ENCODE results near the gene KAZN. TPM values are rescaled to one million over a fixed set of nuclear protein-coding genes. Genes with fewer than 3 reads are reported as not detected.

KAZN gene
- polyA plus RNA-seq, 1 of the 3 experiments (the other 2 are of a cell fraction) = 6.8 TPM

DNA sequence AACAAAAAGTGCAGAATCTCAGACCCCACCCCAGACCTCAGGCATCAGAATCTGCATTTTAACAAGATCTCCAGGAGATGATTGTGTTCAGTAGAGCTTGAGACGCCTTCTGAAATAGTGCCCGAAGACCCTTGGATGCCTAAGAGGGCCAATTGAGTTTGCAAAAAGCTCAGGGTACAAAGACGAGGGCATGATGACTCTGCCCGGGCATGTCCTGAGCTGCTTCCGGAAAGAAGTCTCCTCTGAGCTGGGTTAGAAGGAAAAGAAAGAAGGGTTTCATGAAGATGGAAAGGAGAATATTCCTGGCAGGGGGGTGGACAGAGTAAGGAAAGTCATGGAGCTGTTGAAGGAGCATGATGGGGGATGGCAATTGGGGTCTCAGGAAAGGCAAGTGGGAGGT, 308.9 kb downstream of the KAZN start (continued):
- TF ChIP-seq, protein P1, sequence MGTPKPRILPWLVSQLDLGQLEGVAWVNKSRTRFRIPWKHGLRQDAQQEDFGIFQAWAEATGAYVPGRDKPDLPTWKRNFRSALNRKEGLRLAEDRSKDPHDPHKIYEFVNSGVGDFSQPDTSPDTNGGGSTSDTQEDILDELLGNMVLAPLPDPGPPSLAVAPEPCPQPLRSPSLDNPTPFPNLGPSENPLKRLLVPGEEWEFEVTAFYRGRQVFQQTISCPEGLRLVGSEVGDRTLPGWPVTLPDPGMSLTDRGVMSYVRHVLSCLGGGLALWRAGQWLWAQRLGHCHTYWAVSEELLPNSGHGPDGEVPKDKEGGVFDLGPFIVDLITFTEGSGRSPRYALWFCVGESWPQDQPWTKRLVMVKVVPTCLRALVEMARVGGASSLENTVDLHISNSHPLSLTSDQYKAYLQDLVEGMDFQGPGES (IDR thresholded peaks at IDR 0.05; ENCODE audit: low read depth, low read length) = no peak
- TF ChIP-seq MXI1 (IDR thresholded peaks at IDR 0.05; ENCODE audit: low read depth, low read length) (no peak), JUND (IDR thresholded peaks at IDR 0.05) (no peak), EP300 (IDR thresholded peaks at IDR 0.05; ENCODE audit: borderline replicate concordance in 1 of 2, low read depth in 1 of 2, low read length in 1 of 2) (no peak), RFX5 (IDR thresholded peaks at IDR 0.05; ENCODE audit: low read length) (no peak), CTCF (IDR thresholded peaks at IDR 0.05) (no peak), GATA2 (CRISPR knock-in tag; IDR thresholded peaks at IDR 0.05) (no peak), FOSL2 (IDR thresholded peaks at IDR 0.05; ENCODE audit: borderline replicate concordance, low read depth) (no peak), POLR2AphosphoS5 (IDR thresholded peaks at IDR 0.05; ENCODE audit: low read depth, low read length) (no peak), TAF1 (IDR thresholded peaks at IDR 0.05; ENCODE audit: borderline replicate concordance, low read depth, low read length) (no peak)
- TF ChIP-seq, protein P2, sequence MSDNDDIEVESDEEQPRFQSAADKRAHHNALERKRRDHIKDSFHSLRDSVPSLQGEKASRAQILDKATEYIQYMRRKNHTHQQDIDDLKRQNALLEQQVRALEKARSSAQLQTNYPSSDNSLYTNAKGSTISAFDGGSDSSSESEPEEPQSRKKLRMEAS (IDR thresholded peaks at IDR 0.05; ENCODE audit: low read depth) = no peak

DNA sequence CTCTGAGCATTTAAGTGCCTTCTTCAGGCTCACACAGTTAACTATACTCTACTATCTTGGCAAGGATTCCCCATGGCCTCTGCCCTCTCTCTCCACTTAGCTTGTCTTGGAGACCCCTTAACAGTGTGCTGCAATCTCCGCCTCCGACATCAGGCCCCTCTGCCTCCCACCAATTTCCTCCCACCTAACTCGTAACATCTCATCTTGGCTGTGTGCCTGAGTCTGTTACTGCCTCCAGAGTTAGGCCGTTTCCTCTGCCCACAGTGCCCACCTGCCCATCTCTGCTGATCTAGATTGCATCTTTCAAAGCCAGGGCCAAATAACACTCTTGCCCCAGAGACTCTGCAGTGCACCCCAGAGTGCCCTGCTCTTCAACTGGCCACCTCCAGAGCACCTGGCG, 310.8 kb downstream of the KAZN start:
- CTCF ChIA-PET = interaction anchor here (1.7 kb wide), 1 partner anchor 118 kb away, joined by 6 read pairs; no protein-coding TSS in a partner anchor
- TF ChIP-seq, protein P1 (IDR thresholded peaks at IDR 0.05; ENCODE audit: low read depth, low read length) = no peak
- TF ChIP-seq YY1 (IDR thresholded peaks at IDR 0.05; ENCODE audit: low read depth) (no peak), RXRA (IDR thresholded peaks at IDR 0.05; ENCODE audit: borderline replicate concordance, low read depth) (no peak), REST (IDR thresholded peaks at IDR 0.05; ENCODE audit: low read depth, low read length) (no peak), FOSL2 (IDR thresholded peaks at IDR 0.05; ENCODE audit: borderline replicate concordance, low read depth) (no peak), TCF12 (IDR thresholded peaks at IDR 0.05) (no peak), NFIC (IDR thresholded peaks at IDR 0.05; ENCODE audit: borderline replicate concordance) (no peak), TEAD4 (IDR thresholded peaks at IDR 0.05; ENCODE audit: borderline replicate concordance, insufficient read depth) (no peak), GABPA (IDR thresholded peaks at IDR 0.05; ENCODE audit: low read depth) (no peak), GATA2 (CRISPR knock-in tag; IDR thresholded peaks at IDR 0.05) (no peak)
- TF ChIP-seq, protein P3, sequence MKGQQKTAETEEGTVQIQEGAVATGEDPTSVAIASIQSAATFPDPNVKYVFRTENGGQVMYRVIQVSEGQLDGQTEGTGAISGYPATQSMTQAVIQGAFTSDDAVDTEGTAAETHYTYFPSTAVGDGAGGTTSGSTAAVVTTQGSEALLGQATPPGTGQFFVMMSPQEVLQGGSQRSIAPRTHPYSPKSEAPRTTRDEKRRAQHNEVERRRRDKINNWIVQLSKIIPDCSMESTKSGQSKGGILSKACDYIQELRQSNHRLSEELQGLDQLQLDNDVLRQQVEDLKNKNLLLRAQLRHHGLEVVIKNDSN (IDR thresholded peaks at IDR 0.05; ENCODE audit: borderline replicate concordance, low read depth) = no peak
- H3K4me2 ChIP-seq = no peak overlapping the region
- no peaks in the 10 kb centered on the region for H3K79me2 ChIP-seq (ENCODE audit: insufficient read depth)
- H3K9ac ChIP-seq = no peak overlapping the region
- H3K4me1 ChIP-seq (ENCODE audit: control insufficient read depth in 1 of 2, insufficient read depth in 2 of 2, low read depth in 1 of 2, low read length in 1 of 2) = peaks cover 0 to 7% of the 10 kb centered on the region in 2 experiments; a peak in 1 of 4 replicates
- H3K4me3 ChIP-seq (ENCODE audit: low read depth in 2 of 2, low read length in 1 of 2) = no peak overlapping the region
- no peaks in the 10 kb centered on the region for H4K20me1 ChIP-seq (ENCODE audit: insufficient read depth)
- H3K36me3 ChIP-seq (replicated peaks in 1 of 2; ENCODE audit: control insufficient read depth in 1 of 2, insufficient read depth in 2 of 2, low read length in 1 of 2) = no peaks in the 10 kb centered on the region
- no peaks in the 10 kb centered on the region for H3K27me3 ChIP-seq (ENCODE audit: insufficient read depth)
- no peak overlapping the region for H3K27ac ChIP-seq (ENCODE audit: low read depth in 2 of 2, low read length in 1 of 2)
- H3K9me2 ChIP-seq = no peaks in the 10 kb centered on the region
- POLR2A ChIA-PET = no interaction called here
- H2AFZ ChIP-seq (ENCODE audit: low read depth) = no peak overlapping the region
- no peaks in the 10 kb centered on the region for H3F3A ChIP-seq (replicated peaks; ENCODE audit: insufficient read depth)
- DNase-seq = no peak
- WGBS (ENCODE audit: low lambda C conversion rate) = 81% methylated on average over 5 of the region's 5 CpGs
- H3K9me3 ChIP-seq = no peaks in the 10 kb centered on the region
